GM10266 (cell line): Measurements from ENCODE around the gene GZMM.

ENCODE experiments used
- DNase-seq: peaks from one replicate; pipeline ENCODE4 v3.0.0; 2012; ENCODE audit errors: extremely low spot score
- TF ChIP-seq, protein P1 (sequence below): IDR thresholded peaks from 2 replicates; pipeline ENCODE4 v1.5.1; 2012; ENCODE audit warnings: mild to moderate bottlenecking, low read depth; ENCODE audit not compliant: control insufficient read depth, insufficient read depth; ENCODE audit errors: missing control alignments

The GZMM gene

DNA sequence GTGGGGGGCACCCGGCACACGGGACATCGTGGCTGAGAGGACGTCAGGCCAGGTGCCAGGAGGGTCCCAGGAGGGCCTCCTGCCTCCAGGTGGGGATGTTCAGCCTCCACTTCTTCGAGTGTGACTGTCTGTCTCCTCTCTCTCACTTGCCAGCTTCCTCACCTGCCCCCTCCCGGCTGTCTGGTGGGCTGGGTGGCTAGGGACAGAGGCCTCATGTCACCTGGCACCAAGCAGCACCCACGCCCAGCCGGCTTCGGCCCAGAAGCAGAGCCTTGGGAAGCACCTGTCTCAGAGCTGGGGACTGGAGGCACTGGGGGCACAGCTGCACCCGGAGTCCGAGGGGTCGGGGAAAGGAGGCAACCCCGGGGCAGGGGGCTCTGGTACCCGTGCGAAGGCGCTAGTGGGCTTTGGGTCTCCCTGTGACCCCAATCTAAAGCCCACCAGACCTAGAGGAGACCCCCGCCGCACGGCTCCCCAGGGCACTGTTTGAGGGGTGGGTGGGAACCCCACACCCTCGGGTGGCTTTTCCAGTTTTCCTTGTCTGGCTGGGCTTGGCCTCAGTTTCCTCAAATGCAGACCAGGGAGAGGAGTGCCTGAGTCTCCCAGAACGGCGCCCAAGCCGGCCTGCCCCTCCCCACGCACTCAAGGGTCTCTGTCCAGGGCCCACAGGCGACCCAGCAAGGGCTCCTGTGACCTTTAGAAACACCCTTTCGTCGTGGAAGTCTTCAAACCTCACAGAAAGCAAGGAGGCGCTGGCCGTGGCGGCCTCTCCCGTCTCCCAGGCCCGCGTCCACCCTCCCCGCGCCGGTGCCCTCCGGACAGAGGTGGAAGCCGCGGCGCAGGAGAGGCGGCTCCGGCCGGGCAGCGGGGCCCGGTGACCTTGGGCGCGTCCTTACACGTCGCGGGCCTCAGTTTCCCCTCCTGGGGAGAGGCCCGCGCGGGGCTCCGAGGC is 45.2 kb downstream of the GZMM start:
- TF ChIP-seq, protein P1, sequence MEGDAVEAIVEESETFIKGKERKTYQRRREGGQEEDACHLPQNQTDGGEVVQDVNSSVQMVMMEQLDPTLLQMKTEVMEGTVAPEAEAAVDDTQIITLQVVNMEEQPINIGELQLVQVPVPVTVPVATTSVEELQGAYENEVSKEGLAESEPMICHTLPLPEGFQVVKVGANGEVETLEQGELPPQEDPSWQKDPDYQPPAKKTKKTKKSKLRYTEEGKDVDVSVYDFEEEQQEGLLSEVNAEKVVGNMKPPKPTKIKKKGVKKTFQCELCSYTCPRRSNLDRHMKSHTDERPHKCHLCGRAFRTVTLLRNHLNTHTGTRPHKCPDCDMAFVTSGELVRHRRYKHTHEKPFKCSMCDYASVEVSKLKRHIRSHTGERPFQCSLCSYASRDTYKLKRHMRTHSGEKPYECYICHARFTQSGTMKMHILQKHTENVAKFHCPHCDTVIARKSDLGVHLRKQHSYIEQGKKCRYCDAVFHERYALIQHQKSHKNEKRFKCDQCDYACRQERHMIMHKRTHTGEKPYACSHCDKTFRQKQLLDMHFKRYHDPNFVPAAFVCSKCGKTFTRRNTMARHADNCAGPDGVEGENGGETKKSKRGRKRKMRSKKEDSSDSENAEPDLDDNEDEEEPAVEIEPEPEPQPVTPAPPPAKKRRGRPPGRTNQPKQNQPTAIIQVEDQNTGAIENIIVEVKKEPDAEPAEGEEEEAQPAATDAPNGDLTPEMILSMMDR = peak; percentile 30

DNA sequence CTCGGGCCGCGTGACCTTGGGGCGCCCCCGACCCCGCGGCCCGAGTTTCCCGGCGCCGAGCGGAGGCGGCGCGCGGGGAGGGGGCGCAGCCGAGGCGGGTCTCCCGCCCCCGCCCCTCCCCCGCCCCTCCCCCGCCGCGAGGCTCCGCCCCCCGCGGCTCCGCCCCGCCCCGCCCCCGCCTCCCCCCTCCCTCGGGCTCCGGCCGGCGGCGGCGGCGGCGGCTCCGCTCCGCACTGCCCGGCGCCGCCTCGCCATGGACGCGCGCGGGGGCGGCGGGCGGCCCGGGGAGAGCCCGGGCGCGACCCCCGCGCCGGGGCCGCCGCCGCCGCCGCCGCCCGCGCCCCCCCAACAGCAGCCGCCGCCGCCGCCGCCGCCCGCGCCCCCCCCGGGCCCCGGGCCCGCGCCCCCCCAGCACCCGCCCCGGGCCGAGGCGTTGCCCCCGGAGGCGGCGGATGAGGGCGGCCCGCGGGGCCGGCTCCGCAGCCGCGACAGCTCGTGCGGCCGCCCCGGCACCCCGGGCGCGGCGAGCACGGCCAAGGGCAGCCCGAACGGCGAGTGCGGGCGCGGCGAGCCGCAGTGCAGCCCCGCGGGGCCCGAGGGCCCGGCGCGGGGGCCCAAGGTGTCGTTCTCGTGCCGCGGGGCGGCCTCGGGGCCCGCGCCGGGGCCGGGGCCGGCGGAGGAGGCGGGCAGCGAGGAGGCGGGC is 46.0 kb downstream of the GZMM start, which contains the start of gene HCN2:
Gene HCN2, plus strand, starts transcription at position 189 of the 703 bp plus-strand sequence. Its CDS starts 65 bp downstream, at position 254.
- DNase-seq = no peak
- TF ChIP-seq, protein P1 = no peak

More for the DNA sequence above, 45.2 kb downstream of the GZMM start:
- no peak for DNase-seq

DNA sequence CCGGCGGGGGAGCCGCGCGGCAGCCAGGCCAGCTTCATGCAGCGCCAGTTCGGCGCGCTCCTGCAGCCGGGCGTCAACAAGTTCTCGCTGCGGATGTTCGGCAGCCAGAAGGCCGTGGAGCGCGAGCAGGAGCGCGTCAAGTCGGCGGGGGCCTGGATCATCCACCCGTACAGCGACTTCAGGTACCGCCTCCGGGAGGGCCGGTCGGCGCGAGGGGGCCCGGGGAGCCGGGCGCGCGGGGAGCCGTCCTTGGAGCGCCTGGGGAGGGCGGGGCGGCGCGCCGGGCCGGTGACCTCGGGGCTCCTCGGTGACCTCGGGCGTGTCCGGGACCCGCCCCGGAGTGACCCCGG is 46.5 kb downstream of the GZMM start:
- TF ChIP-seq, protein P1 = no peak
- DNase-seq = no peak

DNA sequence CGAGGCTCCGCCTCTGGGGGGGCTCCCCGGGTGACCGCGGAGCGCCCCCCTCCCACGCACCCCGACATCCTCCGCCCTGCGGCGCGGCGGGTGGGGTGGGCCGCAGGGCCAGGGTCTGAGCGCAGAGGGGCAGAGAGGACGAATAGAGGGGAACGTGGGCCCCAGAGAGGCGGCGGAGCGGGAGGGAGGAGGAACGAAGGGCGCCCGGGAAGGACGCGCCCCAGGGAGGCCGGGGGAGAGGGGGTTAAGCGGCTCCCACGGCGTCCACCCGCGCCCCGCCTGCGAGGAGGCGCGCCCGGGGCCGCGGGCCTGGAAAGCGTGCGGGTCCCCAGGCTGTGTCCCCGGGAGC is 46.9 kb downstream of the GZMM start:
- TF ChIP-seq, protein P1 = no peak
- DNase-seq = no peak

DNA sequence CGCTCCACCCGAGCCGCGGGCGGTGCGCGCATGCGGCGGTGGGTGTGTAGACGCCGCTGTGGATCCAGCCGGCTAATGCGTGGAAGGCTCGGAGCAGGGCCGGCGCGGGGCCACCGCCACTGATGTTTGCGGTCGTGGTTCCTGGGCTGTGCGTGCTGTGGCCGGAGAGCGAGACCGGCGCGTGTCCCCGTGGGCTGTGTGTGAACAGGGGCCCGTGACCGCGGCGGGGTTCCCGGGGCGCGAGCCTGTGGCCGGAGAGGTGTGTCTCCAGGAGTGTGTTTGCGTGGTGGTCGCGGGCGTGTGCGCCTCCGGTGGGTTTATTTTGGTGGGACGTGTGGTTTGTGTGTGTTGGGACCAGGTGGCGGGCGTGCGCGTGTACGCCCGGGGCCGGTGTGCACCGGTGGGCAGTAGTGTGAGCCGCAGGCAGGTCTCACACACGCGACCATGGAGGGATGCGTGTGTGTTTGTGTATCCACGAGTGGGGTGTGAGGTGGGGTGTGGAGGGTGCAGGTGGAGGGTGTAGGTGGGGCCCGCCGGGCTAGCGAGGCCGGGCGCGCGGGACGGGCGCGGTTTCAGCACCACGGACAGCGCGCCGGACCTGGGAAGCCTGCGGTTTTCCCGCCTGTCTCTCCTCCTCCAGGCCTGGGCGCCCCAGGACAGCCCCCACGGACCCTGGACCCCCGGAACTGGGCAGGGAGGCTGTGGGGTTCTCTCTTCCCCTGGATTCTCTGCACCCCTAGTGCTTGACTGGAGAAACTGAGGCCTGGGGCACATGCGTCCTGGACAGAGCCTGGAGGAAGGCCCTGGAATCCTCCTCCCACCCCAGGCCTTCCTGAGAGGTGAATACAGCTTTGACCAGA is 47.5 kb downstream of the GZMM start:
- TF ChIP-seq, protein P1 = no peak
- DNase-seq = no peak

DNA sequence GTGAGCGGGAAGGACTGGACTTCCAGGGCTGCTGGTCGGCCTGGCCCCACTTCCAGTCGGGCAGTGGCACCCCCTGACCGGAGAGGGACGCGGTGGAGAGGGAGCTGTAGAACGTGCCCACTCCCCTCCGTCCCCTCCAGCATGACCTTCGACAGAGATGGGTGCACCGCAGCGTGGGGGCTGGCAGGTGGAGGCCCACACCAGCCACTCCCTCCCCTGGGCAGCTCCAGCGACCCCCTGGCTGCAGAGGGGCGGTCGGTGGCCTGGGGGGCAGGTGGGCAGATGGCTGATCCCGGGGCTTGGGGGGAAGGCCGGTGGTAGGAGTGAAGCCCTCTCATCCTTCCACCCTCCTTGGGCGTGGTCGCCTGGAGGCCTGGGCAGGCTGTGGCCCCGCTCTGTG is 48.2 kb downstream of the GZMM start:
- no peak for DNase-seq
- TF ChIP-seq, protein P1 = no peak
